Measurements from ENCODE around the gene ERICH2.

DNA sequence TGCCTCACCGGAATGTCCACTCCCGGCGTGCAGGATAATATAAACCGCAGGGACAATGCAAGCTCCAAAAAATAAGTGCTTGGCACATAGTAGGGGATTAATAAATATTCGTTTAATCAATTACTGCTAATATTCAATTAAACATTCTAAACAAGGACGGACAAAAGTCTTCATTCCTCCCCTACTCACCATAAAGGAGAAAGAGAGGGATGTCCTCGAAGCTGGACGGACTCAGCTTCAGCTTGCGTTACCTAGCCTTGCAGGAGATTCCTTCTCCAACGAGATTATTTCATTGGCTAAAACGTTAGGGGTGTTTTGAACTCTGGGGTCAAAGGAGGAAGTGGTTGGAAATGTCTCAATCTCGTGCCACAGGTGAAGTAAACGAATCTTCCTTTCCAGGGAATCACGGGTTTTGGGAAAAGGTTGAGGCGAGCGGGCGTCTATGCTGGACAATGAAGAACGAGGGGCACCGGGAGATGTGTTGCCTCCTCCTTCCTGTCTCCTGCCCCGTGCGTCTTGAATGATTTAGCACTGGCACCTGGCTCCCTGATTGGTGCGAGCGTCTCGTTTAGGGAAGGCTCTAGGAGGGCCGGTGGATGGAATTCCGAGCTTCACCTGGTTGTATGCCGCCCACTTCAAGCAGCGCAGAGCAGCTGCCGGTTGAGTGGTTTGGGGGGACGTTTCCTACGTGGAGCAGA, 44.5 kb downstream of the ERICH2 start:
- TF ChIP-seq, protein P1, sequence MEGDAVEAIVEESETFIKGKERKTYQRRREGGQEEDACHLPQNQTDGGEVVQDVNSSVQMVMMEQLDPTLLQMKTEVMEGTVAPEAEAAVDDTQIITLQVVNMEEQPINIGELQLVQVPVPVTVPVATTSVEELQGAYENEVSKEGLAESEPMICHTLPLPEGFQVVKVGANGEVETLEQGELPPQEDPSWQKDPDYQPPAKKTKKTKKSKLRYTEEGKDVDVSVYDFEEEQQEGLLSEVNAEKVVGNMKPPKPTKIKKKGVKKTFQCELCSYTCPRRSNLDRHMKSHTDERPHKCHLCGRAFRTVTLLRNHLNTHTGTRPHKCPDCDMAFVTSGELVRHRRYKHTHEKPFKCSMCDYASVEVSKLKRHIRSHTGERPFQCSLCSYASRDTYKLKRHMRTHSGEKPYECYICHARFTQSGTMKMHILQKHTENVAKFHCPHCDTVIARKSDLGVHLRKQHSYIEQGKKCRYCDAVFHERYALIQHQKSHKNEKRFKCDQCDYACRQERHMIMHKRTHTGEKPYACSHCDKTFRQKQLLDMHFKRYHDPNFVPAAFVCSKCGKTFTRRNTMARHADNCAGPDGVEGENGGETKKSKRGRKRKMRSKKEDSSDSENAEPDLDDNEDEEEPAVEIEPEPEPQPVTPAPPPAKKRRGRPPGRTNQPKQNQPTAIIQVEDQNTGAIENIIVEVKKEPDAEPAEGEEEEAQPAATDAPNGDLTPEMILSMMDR (IDR thresholded peaks at IDR 0.05), result no peak
- no peak for TF ChIP-seq POLR2A (IDR thresholded peaks at IDR 0.05)
